Measurements from ENCODE around the gene C17orf107.
"Not testable (repeated sequence)": the region's sequence is repeated elsewhere in the genome, so short reads cannot be mapped to it uniquely, and the experiment has no call there.

DNA sequence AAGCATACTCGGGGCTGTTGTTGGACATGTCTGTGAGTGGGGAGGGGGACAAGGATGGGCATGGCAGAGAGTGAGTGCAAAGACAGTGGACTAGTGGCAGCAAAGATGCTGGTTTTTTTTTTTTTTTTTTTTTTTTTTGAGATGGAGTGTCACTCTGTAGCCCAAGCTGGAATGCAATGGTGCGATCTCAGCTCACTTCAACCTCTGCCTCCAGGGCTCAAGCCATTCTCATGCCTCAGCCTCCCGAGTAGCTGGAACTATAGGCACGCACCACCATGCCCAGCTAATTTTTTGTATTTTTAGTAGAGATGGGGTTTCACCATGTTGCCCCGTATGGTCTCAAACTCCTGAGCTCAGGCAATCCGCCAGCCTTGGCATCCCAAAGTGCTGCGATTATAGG, 42.0 kb upstream of the C17orf107 start:
- TF ChIP-seq TAF1 (IDR thresholded peaks at IDR 0.05; ENCODE audit: control insufficient read depth, extremely low read depth, insufficient read depth, low read length, severe bottlenecking); EZH2 (IDR thresholded peaks at IDR 0.05; ENCODE audit: borderline replicate concordance, low read depth, low read length); NFYB (IDR thresholded peaks at IDR 0.05; ENCODE audit: extremely low read depth, insufficient read length); NFE2 (IDR thresholded peaks at IDR 0.05; ENCODE audit: low read depth); KLF1 (tag; IDR thresholded peaks at IDR 0.05); MAFK (IDR thresholded peaks at IDR 0.05; ENCODE audit: low read length): not testable (repeated sequence)
- TF ChIP-seq, protein P1, sequence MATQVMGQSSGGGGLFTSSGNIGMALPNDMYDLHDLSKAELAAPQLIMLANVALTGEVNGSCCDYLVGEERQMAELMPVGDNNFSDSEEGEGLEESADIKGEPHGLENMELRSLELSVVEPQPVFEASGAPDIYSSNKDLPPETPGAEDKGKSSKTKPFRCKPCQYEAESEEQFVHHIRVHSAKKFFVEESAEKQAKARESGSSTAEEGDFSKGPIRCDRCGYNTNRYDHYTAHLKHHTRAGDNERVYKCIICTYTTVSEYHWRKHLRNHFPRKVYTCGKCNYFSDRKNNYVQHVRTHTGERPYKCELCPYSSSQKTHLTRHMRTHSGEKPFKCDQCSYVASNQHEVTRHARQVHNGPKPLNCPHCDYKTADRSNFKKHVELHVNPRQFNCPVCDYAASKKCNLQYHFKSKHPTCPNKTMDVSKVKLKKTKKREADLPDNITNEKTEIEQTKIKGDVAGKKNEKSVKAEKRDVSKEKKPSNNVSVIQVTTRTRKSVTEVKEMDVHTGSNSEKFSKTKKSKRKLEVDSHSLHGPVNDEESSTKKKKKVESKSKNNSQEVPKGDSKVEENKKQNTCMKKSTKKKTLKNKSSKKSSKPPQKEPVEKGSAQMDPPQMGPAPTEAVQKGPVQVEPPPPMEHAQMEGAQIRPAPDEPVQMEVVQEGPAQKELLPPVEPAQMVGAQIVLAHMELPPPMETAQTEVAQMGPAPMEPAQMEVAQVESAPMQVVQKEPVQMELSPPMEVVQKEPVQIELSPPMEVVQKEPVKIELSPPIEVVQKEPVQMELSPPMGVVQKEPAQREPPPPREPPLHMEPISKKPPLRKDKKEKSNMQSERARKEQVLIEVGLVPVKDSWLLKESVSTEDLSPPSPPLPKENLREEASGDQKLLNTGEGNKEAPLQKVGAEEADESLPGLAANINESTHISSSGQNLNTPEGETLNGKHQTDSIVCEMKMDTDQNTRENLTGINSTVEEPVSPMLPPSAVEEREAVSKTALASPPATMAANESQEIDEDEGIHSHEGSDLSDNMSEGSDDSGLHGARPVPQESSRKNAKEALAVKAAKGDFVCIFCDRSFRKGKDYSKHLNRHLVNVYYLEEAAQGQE (IDR thresholded peaks at IDR 0.05; ENCODE audit: borderline replicate concordance): not testable (repeated sequence)
- TF ChIP-seq, protein P1 (CRISPR knock-in tag; IDR thresholded peaks at IDR 0.05; ENCODE audit: low read depth): not testable (repeated sequence)
- TF ChIP-seq, protein P2, sequence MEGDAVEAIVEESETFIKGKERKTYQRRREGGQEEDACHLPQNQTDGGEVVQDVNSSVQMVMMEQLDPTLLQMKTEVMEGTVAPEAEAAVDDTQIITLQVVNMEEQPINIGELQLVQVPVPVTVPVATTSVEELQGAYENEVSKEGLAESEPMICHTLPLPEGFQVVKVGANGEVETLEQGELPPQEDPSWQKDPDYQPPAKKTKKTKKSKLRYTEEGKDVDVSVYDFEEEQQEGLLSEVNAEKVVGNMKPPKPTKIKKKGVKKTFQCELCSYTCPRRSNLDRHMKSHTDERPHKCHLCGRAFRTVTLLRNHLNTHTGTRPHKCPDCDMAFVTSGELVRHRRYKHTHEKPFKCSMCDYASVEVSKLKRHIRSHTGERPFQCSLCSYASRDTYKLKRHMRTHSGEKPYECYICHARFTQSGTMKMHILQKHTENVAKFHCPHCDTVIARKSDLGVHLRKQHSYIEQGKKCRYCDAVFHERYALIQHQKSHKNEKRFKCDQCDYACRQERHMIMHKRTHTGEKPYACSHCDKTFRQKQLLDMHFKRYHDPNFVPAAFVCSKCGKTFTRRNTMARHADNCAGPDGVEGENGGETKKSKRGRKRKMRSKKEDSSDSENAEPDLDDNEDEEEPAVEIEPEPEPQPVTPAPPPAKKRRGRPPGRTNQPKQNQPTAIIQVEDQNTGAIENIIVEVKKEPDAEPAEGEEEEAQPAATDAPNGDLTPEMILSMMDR (IDR thresholded peaks at IDR 0.05 in 2 of 3, conservative IDR thresholded peaks at IDR 0.05 in 1 of 3; ENCODE audit: insufficient read depth in 2 of 3, low read depth in 1 of 3, low read length in 3 of 3): not testable (repeated sequence)
- TF ChIP-seq, protein P3, sequence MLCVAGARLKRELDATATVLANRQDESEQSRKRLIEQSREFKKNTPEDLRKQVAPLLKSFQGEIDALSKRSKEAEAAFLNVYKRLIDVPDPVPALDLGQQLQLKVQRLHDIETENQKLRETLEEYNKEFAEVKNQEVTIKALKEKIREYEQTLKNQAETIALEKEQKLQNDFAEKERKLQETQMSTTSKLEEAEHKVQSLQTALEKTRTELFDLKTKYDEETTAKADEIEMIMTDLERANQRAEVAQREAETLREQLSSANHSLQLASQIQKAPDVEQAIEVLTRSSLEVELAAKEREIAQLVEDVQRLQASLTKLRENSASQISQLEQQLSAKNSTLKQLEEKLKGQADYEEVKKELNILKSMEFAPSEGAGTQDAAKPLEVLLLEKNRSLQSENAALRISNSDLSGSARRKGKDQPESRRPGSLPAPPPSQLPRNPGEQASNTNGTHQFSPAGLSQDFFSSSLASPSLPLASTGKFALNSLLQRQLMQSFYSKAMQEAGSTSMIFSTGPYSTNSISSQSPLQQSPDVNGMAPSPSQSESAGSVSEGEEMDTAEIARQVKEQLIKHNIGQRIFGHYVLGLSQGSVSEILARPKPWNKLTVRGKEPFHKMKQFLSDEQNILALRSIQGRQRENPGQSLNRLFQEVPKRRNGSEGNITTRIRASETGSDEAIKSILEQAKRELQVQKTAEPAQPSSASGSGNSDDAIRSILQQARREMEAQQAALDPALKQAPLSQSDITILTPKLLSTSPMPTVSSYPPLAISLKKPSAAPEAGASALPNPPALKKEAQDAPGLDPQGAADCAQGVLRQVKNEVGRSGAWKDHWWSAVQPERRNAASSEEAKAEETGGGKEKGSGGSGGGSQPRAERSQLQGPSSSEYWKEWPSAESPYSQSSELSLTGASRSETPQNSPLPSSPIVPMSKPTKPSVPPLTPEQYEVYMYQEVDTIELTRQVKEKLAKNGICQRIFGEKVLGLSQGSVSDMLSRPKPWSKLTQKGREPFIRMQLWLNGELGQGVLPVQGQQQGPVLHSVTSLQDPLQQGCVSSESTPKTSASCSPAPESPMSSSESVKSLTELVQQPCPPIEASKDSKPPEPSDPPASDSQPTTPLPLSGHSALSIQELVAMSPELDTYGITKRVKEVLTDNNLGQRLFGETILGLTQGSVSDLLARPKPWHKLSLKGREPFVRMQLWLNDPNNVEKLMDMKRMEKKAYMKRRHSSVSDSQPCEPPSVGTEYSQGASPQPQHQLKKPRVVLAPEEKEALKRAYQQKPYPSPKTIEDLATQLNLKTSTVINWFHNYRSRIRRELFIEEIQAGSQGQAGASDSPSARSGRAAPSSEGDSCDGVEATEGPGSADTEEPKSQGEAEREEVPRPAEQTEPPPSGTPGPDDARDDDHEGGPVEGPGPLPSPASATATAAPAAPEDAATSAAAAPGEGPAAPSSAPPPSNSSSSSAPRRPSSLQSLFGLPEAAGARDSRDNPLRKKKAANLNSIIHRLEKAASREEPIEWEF (CRISPR knock-in tag; IDR thresholded peaks at IDR 0.05): not testable (repeated sequence)
